ENCODE measurements around the gene DNAH17.

- TF ChIP-seq EZH2 (IDR thresholded peaks at IDR 0.05), result no peak
- no peak for TF ChIP-seq CTCF (IDR thresholded peaks at IDR 0.05)
Measured at GRCh38 chr17:78414178-78415162, 162.7 kb downstream of the DNAH17 start.
